Fibroblast of mammary gland (primary cell): ENCODE measurements around the gene TUT4.

Experiments
- DNase-seq: peaks from one replicate; pipeline ENCODE4 v3.0.0-alpha.2; 2010; ENCODE audit warnings: low read depth
- H3K4me3 ChIP-seq: 2 replicates; pipeline ENCODE4 v1.5.1; 2011; ENCODE audit warnings: low read depth, mild to moderate bottlenecking, low read length, moderate library complexity; ENCODE audit not compliant: control insufficient read depth
- CTCF ChIP-seq: conservative IDR thresholded peaks from 2 replicates; pipeline ENCODE4 v1.5.1; 2011; ENCODE audit warnings: low read depth, low read length, inconsistent platforms; ENCODE audit not compliant: control insufficient read depth, insufficient read depth

TUT4 gene

GRCh38 chr1:52504720-52505119, 48.2 kb downstream of the TUT4 start:
- H3K4me3 ChIP-seq, result no peak overlapping the region
- DNase-seq, result no peak
- TF ChIP-seq CTCF, result no peak

- DNase-seq, result peak; percentile 5
- no peak for TF ChIP-seq CTCF
- no peak overlapping the region for H3K4me3 ChIP-seq
These were observed 49.2 kb downstream of the TUT4 start for GRCh38 chr1:52503706-52504105.

- DNase-seq, result no peak
- no peak for TF ChIP-seq CTCF
- H3K4me3 ChIP-seq, result no peak overlapping the region
These were observed 50.1 kb downstream of the TUT4 start for GRCh38 chr1:52502789-52503188.

DNA sequence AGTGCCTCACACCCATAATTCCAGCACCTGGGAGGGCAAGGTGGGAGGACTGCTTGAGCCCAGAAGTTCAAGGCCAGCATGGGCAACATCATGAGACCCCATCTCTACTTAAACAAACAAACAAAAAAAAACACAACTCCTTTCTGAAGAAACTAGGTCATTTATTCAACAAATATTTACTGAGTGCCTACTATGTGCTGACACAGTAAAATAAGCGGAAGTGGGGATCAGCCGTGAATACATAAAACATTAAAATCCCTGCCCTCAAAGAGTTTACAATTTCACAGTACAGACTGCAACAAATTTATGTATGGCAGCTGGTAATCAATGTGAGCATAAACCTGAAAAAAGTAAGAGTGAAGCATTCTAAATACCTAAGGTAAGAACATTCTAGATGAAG, 65.3 kb downstream of the TUT4 start:
- no peak for TF ChIP-seq CTCF
- H3K4me3 ChIP-seq, result no peak overlapping the region
- no peak for DNase-seq

GRCh38 chr1:52482326-52483004, 70.4 kb downstream of the TUT4 start:
- no peak for TF ChIP-seq CTCF
- no peak overlapping the region for H3K4me3 ChIP-seq
- DNase-seq, result no peak

GRCh38 chr1:52479076-52479475, 73.8 kb downstream of the TUT4 start:
- DNase-seq, result no peak
- H3K4me3 ChIP-seq, result no peak overlapping the region

More at GRCh38 chr1:52479076-52479475, 73.8 kb downstream of the TUT4 start:
- TF ChIP-seq CTCF, result no peak
